HG03442 (cell line): ENCODE results near the gene SMIM1.
"Not testable (repeated sequence)": the region's sequence is repeated elsewhere in the genome, so short reads cannot be mapped to it uniquely, and the experiment has no call there.

Experiments used
- ATAC-seq: cut with Tn5 transposase; IDR thresholded peaks from one replicate; pipeline ENCODE4 v1.9.1; 2021; ENCODE audit warnings: mild to moderate bottlenecking, moderate library complexity; ENCODE audit not compliant: unreplicated experiment

The SMIM1 gene

GRCh38 chr1:3789421-3790300 lies 17.1 kb downstream of the SMIM1 start:
- ATAC-seq = no peak

GRCh38 chr1:3790500-3790923 lies 18.0 kb downstream of the SMIM1 start:
- ATAC-seq = no peak

GRCh38 chr1:3790952-3791351 lies 18.4 kb downstream of the SMIM1 start:
- ATAC-seq = no peak

- peak; percentile 8 for ATAC-seq
Measured at GRCh38 chr1:3795453-3796214, 23.1 kb downstream of the SMIM1 start.

- peak; percentile 94 for ATAC-seq
Measured at GRCh38 chr1:3796215-3797061, 23.9 kb downstream of the SMIM1 start, which contains the start of gene LRRC47. Gene LRRC47, minus strand, starts transcription at chr1:3796498. Its CDS starts 22 bp downstream, at chr1:3796476.

GRCh38 chr1:3799976-3800685 lies 27.6 kb downstream of the SMIM1 start:
- no peak for ATAC-seq

GRCh38 chr1:3800795-3801194 lies 28.2 kb downstream of the SMIM1 start:
- ATAC-seq = not testable (repeated sequence)

GRCh38 chr1:3803905-3804626 lies 31.5 kb downstream of the SMIM1 start:
- no peak for ATAC-seq

- not testable (repeated sequence) for ATAC-seq
Measured at GRCh38 chr1:3804627-3804944, 32.0 kb downstream of the SMIM1 start.

GRCh38 chr1:3805038-3805437 lies 32.5 kb downstream of the SMIM1 start:
- no peak for ATAC-seq

- ATAC-seq = no peak
Measured at GRCh38 chr1:3807769-3808168, 35.2 kb downstream of the SMIM1 start.

GRCh38 chr1:3809680-3810079 lies 37.1 kb downstream of the SMIM1 start:
- no peak for ATAC-seq

GRCh38 chr1:3810149-3810761 lies 37.7 kb downstream of the SMIM1 start:
- ATAC-seq = not testable (repeated sequence)

- ATAC-seq = no peak
Measured at GRCh38 chr1:3811595-3811911, 39.0 kb downstream of the SMIM1 start.

GRCh38 chr1:3814065-3814464 lies 41.5 kb downstream of the SMIM1 start:
- ATAC-seq = no peak

- ATAC-seq = no peak
Measured at GRCh38 chr1:3814771-3815561, 42.4 kb downstream of the SMIM1 start.

GRCh38 chr1:3816331-3817137 lies 44.0 kb downstream of the SMIM1 start:
- no peak for ATAC-seq
